B cell (primary cell): ENCODE measurements around the gene SSBP3.

Experiments
- EZH2 ChIP-seq: IDR thresholded peaks from 2 replicates; pipeline ENCODE4 v1.6.1; 2012; ENCODE audit warnings: borderline replicate concordance, low read depth, mild to moderate bottlenecking, moderate library complexity, low read length; ENCODE audit not compliant: insufficient read depth, poor library complexity, severe bottlenecking
- TF ChIP-seq, protein P1 (sequence below): fragments of 200-600 bp; IDR thresholded peaks from one replicate; pipeline ENCODE4 v1.8.0; 2022; ENCODE audit warnings: antibody characterized with exemption, mild to moderate bottlenecking

DNA sequence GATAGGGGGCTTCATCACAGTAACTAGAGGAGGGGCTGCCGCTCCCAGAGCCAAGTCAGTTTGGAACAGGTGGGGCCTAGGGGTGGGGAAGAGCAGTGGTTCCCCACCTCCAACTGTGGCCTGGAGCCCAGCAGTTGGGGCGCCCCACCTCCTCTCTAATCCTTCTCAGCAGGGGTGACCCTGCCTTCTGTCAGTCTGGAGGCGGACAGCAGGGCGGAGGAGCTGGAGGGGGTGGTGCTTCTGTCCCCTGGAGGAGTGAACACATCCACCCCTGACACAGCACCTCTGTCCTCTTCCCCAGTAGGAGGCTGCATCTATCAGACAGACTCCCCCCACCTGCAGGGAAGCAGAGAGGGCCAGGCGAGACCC, 132.4 kb downstream of the SSBP3 start:
- TF ChIP-seq, protein P1, sequence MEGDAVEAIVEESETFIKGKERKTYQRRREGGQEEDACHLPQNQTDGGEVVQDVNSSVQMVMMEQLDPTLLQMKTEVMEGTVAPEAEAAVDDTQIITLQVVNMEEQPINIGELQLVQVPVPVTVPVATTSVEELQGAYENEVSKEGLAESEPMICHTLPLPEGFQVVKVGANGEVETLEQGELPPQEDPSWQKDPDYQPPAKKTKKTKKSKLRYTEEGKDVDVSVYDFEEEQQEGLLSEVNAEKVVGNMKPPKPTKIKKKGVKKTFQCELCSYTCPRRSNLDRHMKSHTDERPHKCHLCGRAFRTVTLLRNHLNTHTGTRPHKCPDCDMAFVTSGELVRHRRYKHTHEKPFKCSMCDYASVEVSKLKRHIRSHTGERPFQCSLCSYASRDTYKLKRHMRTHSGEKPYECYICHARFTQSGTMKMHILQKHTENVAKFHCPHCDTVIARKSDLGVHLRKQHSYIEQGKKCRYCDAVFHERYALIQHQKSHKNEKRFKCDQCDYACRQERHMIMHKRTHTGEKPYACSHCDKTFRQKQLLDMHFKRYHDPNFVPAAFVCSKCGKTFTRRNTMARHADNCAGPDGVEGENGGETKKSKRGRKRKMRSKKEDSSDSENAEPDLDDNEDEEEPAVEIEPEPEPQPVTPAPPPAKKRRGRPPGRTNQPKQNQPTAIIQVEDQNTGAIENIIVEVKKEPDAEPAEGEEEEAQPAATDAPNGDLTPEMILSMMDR = no peak
- TF ChIP-seq EZH2 = no peak
